ENCODE data around the gene SLC44A4.

DNA sequence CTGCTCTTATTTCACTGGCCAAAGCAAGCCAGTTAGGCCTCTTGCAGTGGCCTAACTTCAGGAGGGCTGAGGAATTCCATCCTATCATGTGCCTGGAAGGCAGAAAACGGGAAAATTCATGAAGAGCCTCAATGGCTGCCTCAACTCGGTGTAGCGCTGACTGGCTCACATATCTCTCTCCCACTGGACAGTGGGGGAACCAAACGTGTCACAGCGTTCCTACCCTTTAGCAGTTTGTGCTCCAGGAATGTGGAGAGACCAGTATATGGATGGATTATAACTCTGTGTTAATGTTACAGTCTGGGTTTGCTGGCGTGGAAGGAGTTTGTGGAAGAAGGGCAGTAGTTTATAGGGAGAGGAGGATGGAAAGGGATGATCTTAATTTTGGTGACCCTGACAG lies 37.0 kb upstream of the SLC44A4 start:
- TF ChIP-seq EZH2 (IDR thresholded peaks at IDR 0.05; ENCODE audit: borderline replicate concordance, low read length) (no peak), CTCF (IDR thresholded peaks at IDR 0.05; ENCODE audit: low read length) (no peak)

Data from OCI-LY1 (cell line).